ENCODE data around the gene MGP.

MGP gene

DNA sequence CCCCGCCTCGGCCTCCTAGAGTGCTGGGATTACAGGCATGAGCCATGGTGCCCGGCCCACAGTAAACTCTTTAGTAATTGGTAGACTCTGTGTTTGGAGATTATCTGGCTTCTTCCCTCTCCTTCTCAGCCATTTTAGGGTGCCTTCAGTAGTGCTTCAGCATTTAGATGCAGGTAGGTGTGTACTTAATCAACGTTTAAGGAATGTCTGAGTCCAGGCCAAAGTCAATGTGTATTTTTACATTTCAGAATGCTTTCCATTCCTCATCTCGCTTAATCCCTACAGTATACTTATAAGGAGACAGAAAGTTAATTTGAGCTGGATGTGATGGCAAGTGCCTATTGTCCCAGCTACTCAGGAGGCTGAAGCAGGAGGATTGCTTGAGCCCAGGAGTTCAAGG lies 20.5 kb upstream of the MGP start:
- no peak for DNase-seq (ENCODE audit: low read depth, low spot score)
- TF ChIP-seq, protein P1, sequence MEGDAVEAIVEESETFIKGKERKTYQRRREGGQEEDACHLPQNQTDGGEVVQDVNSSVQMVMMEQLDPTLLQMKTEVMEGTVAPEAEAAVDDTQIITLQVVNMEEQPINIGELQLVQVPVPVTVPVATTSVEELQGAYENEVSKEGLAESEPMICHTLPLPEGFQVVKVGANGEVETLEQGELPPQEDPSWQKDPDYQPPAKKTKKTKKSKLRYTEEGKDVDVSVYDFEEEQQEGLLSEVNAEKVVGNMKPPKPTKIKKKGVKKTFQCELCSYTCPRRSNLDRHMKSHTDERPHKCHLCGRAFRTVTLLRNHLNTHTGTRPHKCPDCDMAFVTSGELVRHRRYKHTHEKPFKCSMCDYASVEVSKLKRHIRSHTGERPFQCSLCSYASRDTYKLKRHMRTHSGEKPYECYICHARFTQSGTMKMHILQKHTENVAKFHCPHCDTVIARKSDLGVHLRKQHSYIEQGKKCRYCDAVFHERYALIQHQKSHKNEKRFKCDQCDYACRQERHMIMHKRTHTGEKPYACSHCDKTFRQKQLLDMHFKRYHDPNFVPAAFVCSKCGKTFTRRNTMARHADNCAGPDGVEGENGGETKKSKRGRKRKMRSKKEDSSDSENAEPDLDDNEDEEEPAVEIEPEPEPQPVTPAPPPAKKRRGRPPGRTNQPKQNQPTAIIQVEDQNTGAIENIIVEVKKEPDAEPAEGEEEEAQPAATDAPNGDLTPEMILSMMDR (IDR thresholded peaks at IDR 0.05; ENCODE audit: low read depth, low read length) = no peak
- in situ Hi-C loops (cut with HindIII; ENCODE audit: low sequenced_read_pairs) = no loop called here
- no peak overlapping the region for H3K4me3 ChIP-seq (ENCODE audit: low read depth, low read length)

DNA sequence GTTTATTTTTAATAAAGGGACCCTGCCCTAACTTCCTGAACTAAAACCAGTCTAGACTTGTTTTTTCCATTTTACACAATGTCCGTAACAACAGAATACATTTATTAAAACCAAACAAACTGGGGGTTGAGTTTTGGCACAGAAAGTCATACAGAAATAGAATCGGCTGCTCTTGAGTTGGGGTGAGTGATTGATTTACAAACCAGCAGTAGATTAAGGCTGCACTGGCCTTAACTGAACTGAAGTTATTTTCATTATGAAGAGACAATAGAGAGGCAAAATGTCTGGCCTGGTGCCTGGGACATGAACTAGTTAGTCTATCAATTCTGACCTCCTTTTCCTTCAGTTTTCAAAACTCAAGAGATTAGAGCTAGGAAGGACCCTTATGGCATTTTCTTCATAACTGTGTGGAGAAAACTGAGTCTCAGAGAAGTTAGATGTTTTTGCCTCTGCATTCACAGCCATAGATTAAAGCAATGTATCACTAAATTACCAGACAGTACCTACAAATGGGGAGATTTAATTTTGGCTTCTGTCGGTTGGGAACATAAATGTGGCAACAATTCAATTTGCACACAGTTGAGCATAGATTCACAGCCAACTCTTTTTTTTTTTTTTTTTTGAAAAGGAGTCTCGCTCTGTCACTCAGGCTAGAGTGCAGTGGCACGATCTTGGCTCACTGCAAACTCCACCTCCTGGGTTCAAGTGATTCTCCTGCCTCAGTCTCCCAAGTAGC lies 19.8 kb upstream of the MGP start:
- TF ChIP-seq, protein P1 (IDR thresholded peaks at IDR 0.05; ENCODE audit: low read depth, low read length) = no peak
- in situ Hi-C loops (cut with HindIII; ENCODE audit: low sequenced_read_pairs) = no loop called here
- no peak overlapping the region for H3K4me3 ChIP-seq (ENCODE audit: low read depth, low read length)
- peak; percentile 8 for DNase-seq (ENCODE audit: low read depth, low spot score)

DNA sequence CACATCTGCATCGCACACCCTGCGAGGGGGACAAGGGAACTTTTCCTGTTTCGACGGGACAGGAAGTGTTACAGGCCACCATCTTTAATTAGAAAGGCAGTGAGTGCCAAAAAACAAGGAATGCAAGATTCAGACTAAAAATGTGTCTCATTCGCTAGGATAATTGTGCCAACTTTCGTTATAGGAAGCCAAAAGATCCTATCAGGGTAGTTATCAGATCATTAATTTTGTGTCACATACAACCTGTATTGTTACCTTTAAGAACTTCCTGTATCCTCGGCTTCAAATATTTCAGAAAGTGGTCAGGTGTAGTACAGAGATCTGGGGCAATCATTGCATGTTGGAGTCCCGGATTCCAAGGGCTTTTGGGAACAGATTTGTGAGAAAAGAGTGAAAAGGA lies 19.2 kb upstream of the MGP start:
- H3K4me3 ChIP-seq (ENCODE audit: low read depth, low read length) = no peak overlapping the region
- TF ChIP-seq, protein P1 (IDR thresholded peaks at IDR 0.05; ENCODE audit: low read depth, low read length) = no peak
- DNase-seq (ENCODE audit: low read depth, low spot score) = no peak
- in situ Hi-C loops (cut with HindIII; ENCODE audit: low sequenced_read_pairs) = no loop called here

DNA sequence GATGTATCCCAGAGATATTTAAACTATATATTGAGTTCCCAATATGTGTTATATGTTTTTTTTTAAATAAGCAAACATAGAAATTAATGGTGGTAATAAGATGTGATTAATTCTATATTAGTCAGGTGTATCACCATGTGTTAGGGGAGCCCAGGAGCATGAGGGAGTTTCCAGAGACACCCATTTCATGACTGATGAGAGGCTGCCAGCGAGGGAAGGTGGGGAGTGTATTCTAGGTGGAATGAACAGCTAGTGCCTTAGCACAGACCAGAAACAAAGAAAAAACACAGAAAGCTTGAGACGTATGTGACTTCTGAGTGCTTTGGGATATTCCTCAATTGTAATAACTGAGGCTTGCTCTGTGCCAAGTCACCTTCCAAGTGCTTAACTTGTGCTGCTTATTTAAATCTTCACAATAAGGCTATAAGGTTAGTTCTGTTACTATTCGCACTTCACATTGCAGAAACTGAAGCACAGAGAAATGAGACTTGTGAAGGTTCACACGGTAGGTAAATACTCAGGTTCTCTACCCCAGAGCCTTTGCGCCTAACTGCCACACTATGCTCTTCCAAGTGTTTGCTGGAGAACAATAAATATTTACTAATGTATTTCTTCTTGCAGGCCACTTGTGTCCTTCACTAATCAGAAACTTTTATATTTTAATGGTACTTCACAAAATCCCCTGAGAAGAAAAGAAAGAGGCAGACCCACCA lies 17.9 kb upstream of the MGP start:
- DNase-seq (ENCODE audit: low read depth, low spot score) = no peak
- in situ Hi-C loops (cut with HindIII; ENCODE audit: low sequenced_read_pairs) = no loop called here
- TF ChIP-seq, protein P1 (IDR thresholded peaks at IDR 0.05; ENCODE audit: low read depth, low read length) = no peak

DNA sequence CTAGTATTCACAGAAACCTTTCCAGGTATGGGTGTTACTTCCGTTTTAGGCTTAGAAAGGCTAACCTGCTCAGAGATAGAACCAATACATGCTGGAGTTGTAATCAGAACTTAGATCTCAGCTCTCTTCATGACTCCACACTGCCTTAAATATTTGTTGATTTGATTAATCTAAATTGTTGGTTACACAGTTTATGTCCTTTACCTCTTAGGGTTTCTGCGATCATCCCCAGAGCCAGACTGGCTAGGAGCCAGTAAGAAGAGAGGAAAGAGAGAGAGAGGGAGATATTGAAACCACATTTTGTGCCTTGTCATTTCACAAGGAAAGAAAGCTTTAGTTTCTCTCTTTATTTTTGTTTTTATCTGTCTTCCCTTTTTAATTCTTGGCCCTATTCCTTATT lies 16.8 kb upstream of the MGP start:
- in situ Hi-C loops (cut with HindIII; ENCODE audit: low sequenced_read_pairs) = no loop called here
- peak; percentile 9 for DNase-seq (ENCODE audit: low read depth, low spot score)
- H3K4me3 ChIP-seq (ENCODE audit: low read depth, low read length) = no peak overlapping the region
- TF ChIP-seq, protein P1 (IDR thresholded peaks at IDR 0.05; ENCODE audit: low read depth, low read length) = no peak

More for the DNA sequence above, 17.9 kb upstream of the MGP start:
- no peak overlapping the region for H3K4me3 ChIP-seq (ENCODE audit: low read depth, low read length)

DNA sequence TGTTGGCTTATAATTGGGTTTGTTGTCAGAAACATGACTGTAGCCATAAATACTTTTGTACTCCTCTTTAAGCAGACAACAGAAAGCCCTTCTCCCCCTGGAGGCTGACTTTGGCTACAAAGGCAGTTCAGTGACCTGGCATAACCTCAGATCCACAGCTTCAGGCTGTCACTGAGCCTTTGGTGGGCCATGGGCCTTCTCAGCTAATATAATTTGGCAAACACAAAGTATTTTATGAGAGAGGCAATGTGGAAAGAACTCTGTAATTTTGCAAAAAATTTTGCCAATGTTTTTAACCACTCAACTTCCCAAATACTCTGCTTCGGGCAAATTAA lies 15.5 kb upstream of the MGP start:
- H3K4me3 ChIP-seq (ENCODE audit: low read depth, low read length) = no peak overlapping the region
- no peak for DNase-seq (ENCODE audit: low read depth, low spot score)
- in situ Hi-C loops (cut with HindIII; ENCODE audit: low sequenced_read_pairs) = no loop called here
- TF ChIP-seq, protein P1 (IDR thresholded peaks at IDR 0.05; ENCODE audit: low read depth, low read length) = no peak

All from astrocyte of the spinal cord (primary cell).